22Rv1 (cell line): ENCODE measurements around the gene MAPRE3.

Source experiments
- H3K27ac ChIP-seq: fragments of 450-650 bp; 2 replicates; pipeline ENCODE4 v1.5.1; 2017
- CTCF ChIP-seq: fragments of 450-650 bp; IDR thresholded peaks from 2 replicates; pipeline ENCODE4 v1.5.1; 2017; ENCODE audit warnings: mild to moderate bottlenecking
- ZFX ChIP-seq: fragments of 450-650 bp; IDR thresholded peaks from 2 replicates; pipeline ENCODE4 v1.6.1; 2017; ENCODE audit warnings: antibody characterized with exemption, borderline replicate concordance

Gene MAPRE3

GRCh38 chr2:26954135-26954534 lies 16.3 kb upstream of the MAPRE3 start:
- no peak overlapping the region for H3K27ac ChIP-seq
- no peak for TF ChIP-seq CTCF
- TF ChIP-seq ZFX = no peak

GRCh38 chr2:26957041-26957440 lies 13.4 kb upstream of the MAPRE3 start:
- no peak for TF ChIP-seq ZFX
- no peak for TF ChIP-seq CTCF
- no peak overlapping the region for H3K27ac ChIP-seq

GRCh38 chr2:26957534-26957933 lies 12.9 kb upstream of the MAPRE3 start:
- TF ChIP-seq ZFX (no peak), CTCF (no peak)
- H3K27ac ChIP-seq = no peak overlapping the region

- TF ChIP-seq ZFX = no peak
- no peak for TF ChIP-seq CTCF
- H3K27ac ChIP-seq = no peak overlapping the region
Measured at GRCh38 chr2:26959331-26959730, 11.1 kb upstream of the MAPRE3 start.

GRCh38 chr2:26964446-26965130 lies 5.8 kb upstream of the MAPRE3 start:
- no peak for TF ChIP-seq CTCF
- no peak for TF ChIP-seq ZFX
- H3K27ac ChIP-seq = no peak overlapping the region

GRCh38 chr2:26968001-26968400 lies 2.4 kb upstream of the MAPRE3 start:
- no peak overlapping the region for H3K27ac ChIP-seq
- TF ChIP-seq ZFX = no peak

- no peak overlapping the region for H3K27ac ChIP-seq
Measured at GRCh38 chr2:26969077-26969844, 1.2 kb upstream of the MAPRE3 start.

More at GRCh38 chr2:26969077-26969844, 1.2 kb upstream of the MAPRE3 start:
- TF ChIP-seq ZFX = no peak
- TF ChIP-seq CTCF = no peak
